GM12878 (cell line): ENCODE results near the gene PTEN. TPM values are rescaled to one million over a fixed set of nuclear protein-coding genes. Genes with fewer than 3 reads are reported as not detected.
A peak's percentile ranks its signal among the peaks of the same experiment; 100 is the strongest.

Source experiments
- CEBPB ChIP-seq, 2 experiments: fragments of 150-350 bp in 1 of 2; IDR thresholded peaks; 2 replicates each; pipeline ENCODE4 v1.6.1; 2012 to 2014; ENCODE audit warnings: low read depth in 2 of 2, low read length in 2 of 2, borderline replicate concordance in 1 of 2, inconsistent platforms in 1 of 2
- ETV6 ChIP-seq, 2 experiments: fragments of 450-650 bp in 1 of 2; IDR thresholded peaks in 1 of 2; conservative IDR thresholded peaks in 1 of 2; 2 replicates each; pipeline ENCODE4 v1.6.1; 2014; ENCODE audit warnings: antibody characterized with exemption in 1 of 2, borderline replicate concordance in 1 of 2, low read depth in 1 of 2, mild to moderate bottlenecking in 1 of 2, moderate library complexity in 1 of 2
- FOXK2 ChIP-seq: fragments of 450-650 bp; IDR thresholded peaks from 2 replicates; pipeline ENCODE4 v1.6.1; 2017; ENCODE audit warnings: mild to moderate bottlenecking, moderate library complexity
- HDAC6 ChIP-seq: fragments of 200-600 bp; sonication (generic); IDR thresholded peaks from one replicate; pipeline ENCODE4 v1.8.0; 2017; ENCODE audit warnings: antibody characterized with exemption; ENCODE audit not compliant: unreplicated experiment
- JUND ChIP-seq: IDR thresholded peaks from 2 replicates; pipeline ENCODE4 v1.6.1; 2012; ENCODE audit warnings: low read depth, mild to moderate bottlenecking, low read length, improper control_type of control experiment, moderate library complexity
- KAT2A ChIP-seq: conservative IDR thresholded peaks from 2 replicates; pipeline ENCODE4 v1.6.1; 2011; ENCODE audit warnings: low read depth, low read length; ENCODE audit not compliant: control insufficient read depth
- KLF5 ChIP-seq: fragments of 450-650 bp; IDR thresholded peaks from 2 replicates; pipeline ENCODE4 v1.6.1; 2014; ENCODE audit warnings: mild to moderate bottlenecking; ENCODE audit not compliant: partially characterized antibody
- MXI1 ChIP-seq: fragments of 150-350 bp; IDR thresholded peaks from 2 replicates; pipeline ENCODE4 v1.6.1; 2011; ENCODE audit warnings: low read depth, mild to moderate bottlenecking, inconsistent platforms, low read length, improper control_type of control experiment
- PAX5 ChIP-seq: IDR thresholded peaks from 2 replicates; pipeline ENCODE4 v1.6.1; 2011; ENCODE audit warnings: low read depth, low read length, borderline replicate concordance
- PAX8 ChIP-seq: fragments of 450-650 bp; IDR thresholded peaks from 2 replicates; pipeline ENCODE4 v1.6.1; 2017; ENCODE audit warnings: mild to moderate bottlenecking, moderate library complexity
- RAD21 ChIP-seq: IDR thresholded peaks from 2 replicates; pipeline ENCODE4 v1.6.1; 2011; ENCODE audit warnings: mild to moderate bottlenecking, low read depth, low read length, moderate library complexity; ENCODE audit not compliant: insufficient read depth
- SIN3A ChIP-seq: IDR thresholded peaks from 2 replicates; pipeline ENCODE4 v1.6.1; 2012; ENCODE audit warnings: low read depth, low read length, improper control_type of control experiment
- SMAD5 ChIP-seq: IDR thresholded peaks from 2 replicates; pipeline ENCODE4 v1.6.1; 2016; ENCODE audit warnings: antibody characterized with exemption, low read depth
- SMC3 ChIP-seq: IDR thresholded peaks from 2 replicates; pipeline ENCODE4 v1.6.1; 2011; ENCODE audit warnings: low read length, improper control_type of control experiment, borderline replicate concordance
- SPI1 ChIP-seq: IDR thresholded peaks from 2 replicates; pipeline ENCODE4 v1.6.1; 2011; ENCODE audit warnings: low read depth, mild to moderate bottlenecking, low read length, moderate library complexity, borderline replicate concordance; ENCODE audit not compliant: insufficient read depth
- TCF3 ChIP-seq: IDR thresholded peaks from 2 replicates; pipeline ENCODE4 v1.6.1; 2012; ENCODE audit warnings: low read depth, mild to moderate bottlenecking, low read length, borderline replicate concordance; ENCODE audit not compliant: insufficient read depth
- YBX1 ChIP-seq: fragments of 450-650 bp; IDR thresholded peaks from 2 replicates; pipeline ENCODE4 v1.6.1; 2016; ENCODE audit warnings: antibody characterized with exemption
- YY1 ChIP-seq: IDR thresholded peaks from 2 replicates; pipeline ENCODE4 v1.6.1; 2011; ENCODE audit warnings: low read depth, mild to moderate bottlenecking, low read length
- polyA plus RNA-seq, 11 experiments: library from polyadenylated mRNA; depleted of rRNA in 4 of 11; unstranded in 6 of 11; stranded (reverse) in 5 of 11; fragments of >200 nt; fragmentation: Nextera tagmentation in 4 of 11; fragmentation: Illumina TruSeq in 1 of 11; extraction: Ambion mirVana in 4 of 11; extraction: Trizol in 1 of 11; gene quantifications; 1 replicate in 1 of 11; 2 replicates in 10 of 11; pipeline versions ENCODE4 v1.2.1 to v1.2.3, GENCODE V29; 2011 to 2016; ENCODE audit warnings: inconsistent platforms in 2 of 11, missing spikeins in 2 of 11, low read depth in 1 of 11
- total RNA-seq, 4 experiments: library from RNA; depleted of rRNA in 3 of 4; stranded (reverse); fragments of >200 nt in 3 of 4; fragmentation: Illumina TruSeq in 1 of 4; extraction: Trizol in 1 of 4; gene quantifications; 2 replicates each; pipeline versions ENCODE4 v1.2.1 to v1.2.3, GENCODE V29; 2013 to 2021
- TF ChIP-seq, protein P1 (sequence below): fragments of 450-650 bp; IDR thresholded peaks from 2 replicates; pipeline ENCODE4 v1.6.1; 2017; ENCODE audit warnings: mild to moderate bottlenecking, moderate library complexity
- TF ChIP-seq, protein P2 (sequence below): fragments of 450-650 bp; IDR thresholded peaks from 2 replicates; pipeline ENCODE4 v1.6.1; 2017; ENCODE audit warnings: mild to moderate bottlenecking, low read depth, inconsistent platforms; ENCODE audit not compliant: poor library complexity, severe bottlenecking
- TF ChIP-seq, protein P3 (sequence below): IDR thresholded peaks from 2 replicates; pipeline ENCODE4 v1.6.1; 2012; ENCODE audit warnings: low read depth, low read length, improper control_type of control experiment
- TF ChIP-seq, protein P4 (sequence below): fragments of 450-650 bp; IDR thresholded peaks from 2 replicates; pipeline ENCODE4 v1.6.1; 2014; ENCODE audit warnings: mild to moderate bottlenecking

Gene PTEN
- total and polyA plus RNA-seq, 10 of the 15 experiments (the other 5 are each of a cell fraction or from before 2014, with no cell fraction given), result 26.1 to 175 (median 58.1) TPM

DNA sequence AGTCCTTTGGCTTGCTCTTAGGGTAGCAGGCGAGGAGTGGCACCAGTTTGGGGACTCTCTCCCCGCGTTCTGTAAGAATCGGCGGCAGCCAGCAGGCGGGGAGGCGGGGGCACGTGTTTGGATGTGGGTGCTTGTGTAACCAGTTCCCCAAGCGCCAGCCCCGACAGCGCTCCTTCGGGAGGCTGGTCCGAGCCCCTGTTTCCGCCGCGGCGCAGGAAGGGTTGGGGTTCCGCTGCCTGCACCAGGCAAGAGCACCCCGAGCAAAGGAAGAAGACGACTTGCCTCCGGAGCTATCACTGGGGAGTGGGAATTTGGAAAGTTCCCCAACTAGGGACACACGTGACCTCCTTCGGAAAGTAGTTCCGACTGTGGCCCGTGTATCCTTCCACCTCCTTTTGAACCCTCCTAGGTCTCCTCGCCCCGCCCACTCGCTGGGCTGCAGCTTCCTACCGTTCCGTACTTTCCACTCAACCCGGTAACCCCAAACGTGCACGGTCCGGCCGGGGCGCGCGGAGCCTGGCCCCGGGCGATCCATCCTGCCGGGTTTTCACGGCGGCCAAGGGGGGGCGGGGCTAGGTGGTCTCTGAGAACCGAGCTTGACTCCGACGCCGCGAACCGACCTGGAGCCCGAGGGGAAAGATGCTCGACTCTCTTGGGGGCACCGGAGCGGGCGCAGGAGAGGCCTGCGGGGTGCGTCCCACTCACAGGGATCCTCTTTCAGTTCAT, 1.3 kb upstream of the PTEN start (continued):
- TF ChIP-seq, protein P1, sequence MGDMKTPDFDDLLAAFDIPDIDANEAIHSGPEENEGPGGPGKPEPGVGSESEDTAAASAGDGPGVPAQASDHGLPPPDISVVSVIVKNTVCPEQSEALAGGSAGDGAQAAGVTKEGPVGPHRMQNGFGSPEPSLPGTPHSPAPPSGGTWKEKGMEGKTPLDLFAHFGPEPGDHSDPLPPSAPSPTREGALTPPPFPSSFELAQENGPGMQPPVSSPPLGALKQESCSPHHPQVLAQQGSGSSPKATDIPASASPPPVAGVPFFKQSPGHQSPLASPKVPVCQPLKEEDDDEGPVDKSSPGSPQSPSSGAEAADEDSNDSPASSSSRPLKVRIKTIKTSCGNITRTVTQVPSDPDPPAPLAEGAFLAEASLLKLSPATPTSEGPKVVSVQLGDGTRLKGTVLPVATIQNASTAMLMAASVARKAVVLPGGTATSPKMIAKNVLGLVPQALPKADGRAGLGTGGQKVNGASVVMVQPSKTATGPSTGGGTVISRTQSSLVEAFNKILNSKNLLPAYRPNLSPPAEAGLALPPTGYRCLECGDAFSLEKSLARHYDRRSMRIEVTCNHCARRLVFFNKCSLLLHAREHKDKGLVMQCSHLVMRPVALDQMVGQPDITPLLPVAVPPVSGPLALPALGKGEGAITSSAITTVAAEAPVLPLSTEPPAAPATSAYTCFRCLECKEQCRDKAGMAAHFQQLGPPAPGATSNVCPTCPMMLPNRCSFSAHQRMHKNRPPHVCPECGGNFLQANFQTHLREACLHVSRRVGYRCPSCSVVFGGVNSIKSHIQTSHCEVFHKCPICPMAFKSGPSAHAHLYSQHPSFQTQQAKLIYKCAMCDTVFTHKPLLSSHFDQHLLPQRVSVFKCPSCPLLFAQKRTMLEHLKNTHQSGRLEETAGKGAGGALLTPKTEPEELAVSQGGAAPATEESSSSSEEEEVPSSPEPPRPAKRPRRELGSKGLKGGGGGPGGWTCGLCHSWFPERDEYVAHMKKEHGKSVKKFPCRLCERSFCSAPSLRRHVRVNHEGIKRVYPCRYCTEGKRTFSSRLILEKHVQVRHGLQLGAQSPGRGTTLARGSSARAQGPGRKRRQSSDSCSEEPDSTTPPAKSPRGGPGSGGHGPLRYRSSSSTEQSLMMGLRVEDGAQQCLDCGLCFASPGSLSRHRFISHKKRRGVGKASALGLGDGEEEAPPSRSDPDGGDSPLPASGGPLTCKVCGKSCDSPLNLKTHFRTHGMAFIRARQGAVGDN, result peak; percentile 51; the same call in 1 of the 2 replicates
- TF ChIP-seq KLF5 (peak; percentile 93), SMAD5 (peak; percentile 32; the same call in 1 of the 2 replicates), ETV6 (conservative IDR thresholded peaks at IDR 0.05 in 1 of 2, IDR thresholded peaks at IDR 0.05 in 1 of 2; ENCODE audit: borderline replicate concordance in 1 of 2, low read depth in 1 of 2) (peak in 1 of 2 experiments; percentile 80; a peak in 2 of 4 replicates), TCF3 (peak; percentile 86; the same call in 1 of the 2 replicates), KAT2A (no peak), YBX1 (no peak), YY1 (peak; percentile 93), JUND (peak; percentile 39; the same call in 1 of the 2 replicates), RAD21 (peak; percentile 37), SIN3A (peak; percentile 30; the same call in 1 of the 2 replicates), FOXK2 (no peak), SPI1 (peak; percentile 24; the same call in 1 of the 2 replicates), MXI1 (peak; percentile 67; the same call in 1 of the 2 replicates), PAX5 (peak; percentile 44; the same call in 1 of the 2 replicates), PAX8 (no peak), CEBPB (IDR thresholded peaks at IDR 0.05; ENCODE audit: borderline replicate concordance in 1 of 2, low read depth in 2 of 2, low read length in 2 of 2) (no peak), SMC3 (peak; percentile 7; the same call in 1 of the 2 replicates), HDAC6 (no peak)
- TF ChIP-seq, protein P2, sequence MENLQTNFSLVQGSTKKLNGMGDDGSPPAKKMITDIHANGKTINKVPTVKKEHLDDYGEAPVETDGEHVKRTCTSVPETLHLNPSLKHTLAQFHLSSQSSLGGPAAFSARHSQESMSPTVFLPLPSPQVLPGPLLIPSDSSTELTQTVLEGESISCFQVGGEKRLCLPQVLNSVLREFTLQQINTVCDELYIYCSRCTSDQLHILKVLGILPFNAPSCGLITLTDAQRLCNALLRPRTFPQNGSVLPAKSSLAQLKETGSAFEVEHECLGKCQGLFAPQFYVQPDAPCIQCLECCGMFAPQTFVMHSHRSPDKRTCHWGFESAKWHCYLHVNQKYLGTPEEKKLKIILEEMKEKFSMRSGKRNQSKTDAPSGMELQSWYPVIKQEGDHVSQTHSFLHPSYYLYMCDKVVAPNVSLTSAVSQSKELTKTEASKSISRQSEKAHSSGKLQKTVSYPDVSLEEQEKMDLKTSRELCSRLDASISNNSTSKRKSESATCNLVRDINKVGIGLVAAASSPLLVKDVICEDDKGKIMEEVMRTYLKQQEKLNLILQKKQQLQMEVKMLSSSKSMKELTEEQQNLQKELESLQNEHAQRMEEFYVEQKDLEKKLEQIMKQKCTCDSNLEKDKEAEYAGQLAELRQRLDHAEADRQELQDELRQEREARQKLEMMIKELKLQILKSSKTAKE, result no peak
- TF ChIP-seq, protein P3, sequence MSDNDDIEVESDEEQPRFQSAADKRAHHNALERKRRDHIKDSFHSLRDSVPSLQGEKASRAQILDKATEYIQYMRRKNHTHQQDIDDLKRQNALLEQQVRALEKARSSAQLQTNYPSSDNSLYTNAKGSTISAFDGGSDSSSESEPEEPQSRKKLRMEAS, result peak; percentile 73
- TF ChIP-seq, protein P4, sequence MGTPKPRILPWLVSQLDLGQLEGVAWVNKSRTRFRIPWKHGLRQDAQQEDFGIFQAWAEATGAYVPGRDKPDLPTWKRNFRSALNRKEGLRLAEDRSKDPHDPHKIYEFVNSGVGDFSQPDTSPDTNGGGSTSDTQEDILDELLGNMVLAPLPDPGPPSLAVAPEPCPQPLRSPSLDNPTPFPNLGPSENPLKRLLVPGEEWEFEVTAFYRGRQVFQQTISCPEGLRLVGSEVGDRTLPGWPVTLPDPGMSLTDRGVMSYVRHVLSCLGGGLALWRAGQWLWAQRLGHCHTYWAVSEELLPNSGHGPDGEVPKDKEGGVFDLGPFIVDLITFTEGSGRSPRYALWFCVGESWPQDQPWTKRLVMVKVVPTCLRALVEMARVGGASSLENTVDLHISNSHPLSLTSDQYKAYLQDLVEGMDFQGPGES, result no peak
